Measurements from ENCODE around the gene ACTRT2. TPM values are rescaled to one million over a fixed set of nuclear protein-coding genes. Genes with fewer than 3 reads are reported as not detected.

ACTRT2 gene
- total RNA-seq = not detected

- H3K27me3 ChIP-seq (ENCODE audit: control insufficient read depth in 3 of 3, insufficient read depth in 3 of 3, low read length in 3 of 3) = peaks cover 13 to 40% (median 25%) of the 10 kb centered on the region in 3 donors
Measured at GRCh38 chr1:3021233-3021671, at the start of gene ACTRT2. Gene ACTRT2 (plus strand): TSS chr1:3021467. CDS start chr1:3021687, 220 bp downstream.

GRCh38 chr1:2971609-2972008 lies 49.7 kb upstream of the ACTRT2 start:
- Histone ChIP-seq H3K27me3 (ENCODE audit: control insufficient read depth in 3 of 3, insufficient read depth in 3 of 3, low read length in 3 of 3) (peaks cover 12 to 49% (median 41%) of the 10 kb centered on the region in 3 donors), H3K36me3 (ENCODE audit: control insufficient read depth in 3 of 3, insufficient read depth in 3 of 3, low read length in 3 of 3) (no peaks in the 10 kb centered on the region)

More at GRCh38 chr1:3021233-3021671, at the start of gene ACTRT2:
- H3K4me1 ChIP-seq (ENCODE audit: control insufficient read depth in 3 of 3, insufficient read depth in 3 of 3, low read length in 3 of 3) = no peaks in the 10 kb centered on the region
- no peaks in the 10 kb centered on the region for H3K36me3 ChIP-seq (ENCODE audit: control insufficient read depth in 3 of 3, insufficient read depth in 3 of 3, low read length in 3 of 3)
- no peak within 1 kb of the TSS for H3K9ac ChIP-seq (ENCODE audit: low read depth in 1 of 3, low read length in 3 of 3)
- no peaks in the 10 kb centered on the region for H3K9me3 ChIP-seq (ENCODE audit: control insufficient read depth in 3 of 3, low read length in 3 of 3)
- no peak within 1 kb of the TSS for H3K4me3 ChIP-seq (ENCODE audit: low read length in 3 of 3)
- H3K27ac ChIP-seq (ENCODE audit: low read depth, low read length) = no peak within 1 kb of the TSS

GRCh38 chr1:2972011-2972878 lies 49.0 kb upstream of the ACTRT2 start:
- H3K27me3 ChIP-seq (ENCODE audit: control insufficient read depth in 3 of 3, insufficient read depth in 3 of 3, low read length in 3 of 3) = peaks cover 11 to 48% (median 37%) of the 10 kb centered on the region in 3 donors
- no peaks in the 10 kb centered on the region for H3K36me3 ChIP-seq (ENCODE audit: control insufficient read depth in 3 of 3, insufficient read depth in 3 of 3, low read length in 3 of 3)
- H3K9ac ChIP-seq (ENCODE audit: low read depth in 1 of 3, low read length in 3 of 3) = no peak overlapping the region
- H3K27ac ChIP-seq (ENCODE audit: low read depth, low read length) = no peak overlapping the region
- no peaks in the 10 kb centered on the region for H3K9me3 ChIP-seq (ENCODE audit: control insufficient read depth in 3 of 3, low read length in 3 of 3)
- H3K4me1 ChIP-seq (ENCODE audit: control insufficient read depth in 3 of 3, insufficient read depth in 3 of 3, low read length in 3 of 3) = no peaks in the 10 kb centered on the region
- no peak overlapping the region for H3K4me3 ChIP-seq (ENCODE audit: low read length in 3 of 3)

More at GRCh38 chr1:2971609-2972008, 49.7 kb upstream of the ACTRT2 start:
- Histone ChIP-seq H3K9me3 (ENCODE audit: control insufficient read depth in 3 of 3, low read length in 3 of 3) (no peaks in the 10 kb centered on the region), H3K4me3 (ENCODE audit: low read length in 3 of 3) (no peak overlapping the region), H3K9ac (ENCODE audit: low read depth in 1 of 3, low read length in 3 of 3) (no peak overlapping the region), H3K27ac (ENCODE audit: low read depth, low read length) (no peak overlapping the region), H3K4me1 (ENCODE audit: control insufficient read depth in 3 of 3, insufficient read depth in 3 of 3, low read length in 3 of 3) (no peaks in the 10 kb centered on the region)

GRCh38 chr1:2972879-2973575 lies 48.2 kb upstream of the ACTRT2 start:
- Histone ChIP-seq H3K9ac (ENCODE audit: low read depth in 1 of 3, low read length in 3 of 3) (no peak overlapping the region), H3K36me3 (ENCODE audit: control insufficient read depth in 3 of 3, insufficient read depth in 3 of 3, low read length in 3 of 3) (no peaks in the 10 kb centered on the region), H3K27ac (ENCODE audit: low read depth, low read length) (no peak overlapping the region), H3K9me3 (ENCODE audit: control insufficient read depth in 3 of 3, low read length in 3 of 3) (no peaks in the 10 kb centered on the region), H3K4me3 (ENCODE audit: low read length in 3 of 3) (no peak overlapping the region), H3K27me3 (ENCODE audit: control insufficient read depth in 3 of 3, insufficient read depth in 3 of 3, low read length in 3 of 3) (peaks cover 4 to 40% (median 31%) of the 10 kb centered on the region in 3 donors), H3K4me1 (ENCODE audit: control insufficient read depth in 3 of 3, insufficient read depth in 3 of 3, low read length in 3 of 3) (no peaks in the 10 kb centered on the region)

GRCh38 chr1:2973601-2974593 lies 47.4 kb upstream of the ACTRT2 start:
- H3K36me3 ChIP-seq (ENCODE audit: control insufficient read depth in 3 of 3, insufficient read depth in 3 of 3, low read length in 3 of 3) = no peaks in the 10 kb centered on the region
- H3K27me3 ChIP-seq (ENCODE audit: control insufficient read depth in 3 of 3, insufficient read depth in 3 of 3, low read length in 3 of 3) = peaks cover 4 to 35% (median 34%) of the 10 kb centered on the region in 3 donors
- H3K4me3 ChIP-seq (ENCODE audit: low read length in 3 of 3) = no peak overlapping the region
- no peak overlapping the region for H3K27ac ChIP-seq (ENCODE audit: low read depth, low read length)
- no peak overlapping the region for H3K9ac ChIP-seq (ENCODE audit: low read depth in 1 of 3, low read length in 3 of 3)
- H3K9me3 ChIP-seq (ENCODE audit: control insufficient read depth in 3 of 3, low read length in 3 of 3) = no peaks in the 10 kb centered on the region
- no peaks in the 10 kb centered on the region for H3K4me1 ChIP-seq (ENCODE audit: control insufficient read depth in 3 of 3, insufficient read depth in 3 of 3, low read length in 3 of 3)

- Histone ChIP-seq H3K9me3 (ENCODE audit: control insufficient read depth in 3 of 3, low read length in 3 of 3) (no peaks in the 10 kb centered on the region), H3K9ac (ENCODE audit: low read depth in 1 of 3, low read length in 3 of 3) (no peak overlapping the region), H3K4me1 (ENCODE audit: control insufficient read depth in 3 of 3, insufficient read depth in 3 of 3, low read length in 3 of 3) (no peaks in the 10 kb centered on the region), H3K36me3 (ENCODE audit: control insufficient read depth in 3 of 3, insufficient read depth in 3 of 3, low read length in 3 of 3) (no peaks in the 10 kb centered on the region), H3K4me3 (ENCODE audit: low read length in 3 of 3) (no peak overlapping the region), H3K27me3 (ENCODE audit: control insufficient read depth in 3 of 3, insufficient read depth in 3 of 3, low read length in 3 of 3) (peaks cover 4 to 35% (median 28%) of the 10 kb centered on the region in 3 donors), H3K27ac (ENCODE audit: low read depth, low read length) (no peak overlapping the region)
Measured at GRCh38 chr1:2974701-2975301, 46.5 kb upstream of the ACTRT2 start.

GRCh38 chr1:2975466-2976179 lies 45.6 kb upstream of the ACTRT2 start:
- no peaks in the 10 kb centered on the region for H3K9me3 ChIP-seq (ENCODE audit: control insufficient read depth in 3 of 3, low read length in 3 of 3)
- no peak overlapping the region for H3K9ac ChIP-seq (ENCODE audit: low read depth in 1 of 3, low read length in 3 of 3)
- H3K4me3 ChIP-seq (ENCODE audit: low read length in 3 of 3) = no peak overlapping the region
- no peaks in the 10 kb centered on the region for H3K4me1 ChIP-seq (ENCODE audit: control insufficient read depth in 3 of 3, insufficient read depth in 3 of 3, low read length in 3 of 3)
- no peaks in the 10 kb centered on the region for H3K36me3 ChIP-seq (ENCODE audit: control insufficient read depth in 3 of 3, insufficient read depth in 3 of 3, low read length in 3 of 3)
- H3K27me3 ChIP-seq (ENCODE audit: control insufficient read depth in 3 of 3, insufficient read depth in 3 of 3, low read length in 3 of 3) = peaks cover 10 to 37% (median 29%) of the 10 kb centered on the region in 3 donors
- no peak overlapping the region for H3K27ac ChIP-seq (ENCODE audit: low read depth, low read length)

GRCh38 chr1:2976180-2976562 lies 45.1 kb upstream of the ACTRT2 start:
- H3K9me3 ChIP-seq (ENCODE audit: control insufficient read depth in 3 of 3, low read length in 3 of 3) = no peaks in the 10 kb centered on the region
- no peak overlapping the region for H3K9ac ChIP-seq (ENCODE audit: low read depth in 1 of 3, low read length in 3 of 3)
- no peaks in the 10 kb centered on the region for H3K36me3 ChIP-seq (ENCODE audit: control insufficient read depth in 3 of 3, insufficient read depth in 3 of 3, low read length in 3 of 3)
- peaks cover 10 to 35% (median 26%) of the 10 kb centered on the region in 3 donors for H3K27me3 ChIP-seq (ENCODE audit: control insufficient read depth in 3 of 3, insufficient read depth in 3 of 3, low read length in 3 of 3)
- H3K27ac ChIP-seq (ENCODE audit: low read depth, low read length) = no peak overlapping the region
- H3K4me3 ChIP-seq (ENCODE audit: low read length in 3 of 3) = no peak overlapping the region
- no peaks in the 10 kb centered on the region for H3K4me1 ChIP-seq (ENCODE audit: control insufficient read depth in 3 of 3, insufficient read depth in 3 of 3, low read length in 3 of 3)

Data from skeletal muscle tissue (tissue), 4 donors.